GM21515 (cell line): ENCODE measurements around the gene FOXD1.
"Not testable (repeated sequence)": the region's sequence is repeated elsewhere in the genome, so short reads cannot be mapped to it uniquely, and the experiment has no call there.

Experiments
- ATAC-seq: cut with Tn5 transposase; IDR thresholded peaks from one replicate; pipeline ENCODE4 v1.9.1; 2021; ENCODE audit not compliant: unreplicated experiment

Gene FOXD1

DNA sequence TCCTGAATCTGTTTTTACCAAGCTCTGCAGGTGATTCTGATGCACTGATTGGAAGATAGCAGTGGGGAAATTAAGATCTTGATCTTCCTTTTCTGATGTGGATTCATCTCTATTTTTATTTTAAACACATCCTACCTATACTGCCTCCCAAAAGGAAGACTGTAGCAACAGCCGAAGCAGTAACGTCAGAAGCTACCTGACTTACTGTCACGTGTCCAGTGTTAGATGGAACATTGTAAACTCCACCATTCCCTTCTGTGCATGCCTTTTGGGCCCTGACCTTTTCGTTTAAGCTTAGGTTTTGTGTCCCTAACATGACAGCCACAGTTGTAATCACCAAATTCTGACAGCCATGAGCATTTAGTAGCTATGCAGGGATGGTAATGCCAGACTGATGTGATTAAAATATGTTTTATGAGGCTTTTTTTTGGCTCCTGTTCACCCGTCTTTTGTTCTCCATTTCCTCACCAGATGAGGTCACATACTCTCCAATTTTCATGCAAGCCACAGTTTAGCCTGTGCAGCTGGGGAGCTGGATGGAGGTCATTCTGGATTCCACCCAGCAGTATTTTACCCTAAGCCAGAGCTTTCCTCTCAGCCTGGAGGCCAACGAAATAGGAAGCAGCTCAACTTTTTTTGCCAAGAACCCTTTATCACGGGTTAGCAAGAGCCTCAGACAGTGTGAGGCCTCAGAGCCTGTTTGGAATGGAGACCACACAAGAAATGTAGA, 15.6 kb upstream of the FOXD1 start:
- no peak for ATAC-seq

DNA sequence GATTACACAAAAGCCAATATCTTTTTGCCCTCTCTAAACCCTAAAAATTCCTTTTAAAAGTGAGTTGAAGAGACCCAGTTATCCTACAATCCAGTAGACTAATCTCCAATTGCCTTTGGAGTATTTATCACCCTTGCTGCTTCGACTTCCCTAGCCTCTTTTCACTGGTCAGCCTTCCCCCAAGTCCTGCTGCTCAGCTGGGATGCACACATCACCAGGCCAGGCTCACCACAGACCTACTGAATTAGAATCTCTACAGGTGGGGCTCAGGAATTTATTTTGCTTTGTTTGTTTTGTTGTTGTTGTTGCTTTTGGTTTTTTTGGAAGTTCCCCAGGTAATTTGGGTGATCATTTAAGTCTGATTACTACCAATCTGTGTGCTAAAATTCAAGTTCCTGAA, 11.6 kb upstream of the FOXD1 start:
- no peak for ATAC-seq

DNA sequence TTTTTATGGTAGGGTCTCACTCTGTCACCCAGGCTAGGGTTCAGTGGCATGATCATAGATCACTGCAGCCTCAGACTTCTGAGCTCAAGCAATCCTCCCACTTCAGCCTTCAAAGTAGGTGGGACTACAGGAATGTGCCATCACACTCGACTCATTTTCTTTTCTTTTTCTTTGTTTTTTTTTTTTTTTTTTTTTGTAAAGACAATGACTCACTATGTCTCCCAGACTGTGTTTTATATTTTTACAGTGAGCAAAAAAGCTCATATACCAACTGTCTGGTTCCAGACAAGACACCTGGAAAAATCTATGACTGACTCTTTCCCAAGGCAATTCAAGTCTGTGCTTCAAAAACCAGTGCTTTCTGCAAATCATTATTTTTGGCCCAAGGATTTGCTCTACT, 10.8 kb upstream of the FOXD1 start:
- ATAC-seq: no peak

- ATAC-seq: not testable (repeated sequence)
Measured at GRCh38 chr5:73456462-73456861, 7.9 kb upstream of the FOXD1 start.

GRCh38 chr5:73454379-73455036, 5.9 kb upstream of the FOXD1 start:
- no peak for ATAC-seq

DNA sequence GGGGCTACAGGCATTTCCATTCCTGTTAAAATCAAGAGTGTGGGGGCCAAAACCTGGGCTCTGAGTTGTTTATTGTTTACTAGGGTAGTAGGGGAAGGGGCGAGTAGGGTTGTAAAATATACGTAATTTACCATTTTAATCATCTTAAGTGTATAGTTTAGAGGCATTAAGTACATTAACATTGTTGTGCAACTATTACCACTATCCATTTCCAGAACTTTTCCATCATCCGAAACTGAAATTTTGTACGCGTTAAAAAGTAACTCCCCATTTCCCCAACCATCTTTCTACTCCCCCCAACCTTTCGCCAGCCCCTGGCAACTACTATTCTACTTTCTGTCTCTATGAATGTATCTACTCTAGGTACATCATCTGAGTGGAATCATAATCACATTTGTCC, 3.6 kb upstream of the FOXD1 start:
- ATAC-seq: no peak

DNA sequence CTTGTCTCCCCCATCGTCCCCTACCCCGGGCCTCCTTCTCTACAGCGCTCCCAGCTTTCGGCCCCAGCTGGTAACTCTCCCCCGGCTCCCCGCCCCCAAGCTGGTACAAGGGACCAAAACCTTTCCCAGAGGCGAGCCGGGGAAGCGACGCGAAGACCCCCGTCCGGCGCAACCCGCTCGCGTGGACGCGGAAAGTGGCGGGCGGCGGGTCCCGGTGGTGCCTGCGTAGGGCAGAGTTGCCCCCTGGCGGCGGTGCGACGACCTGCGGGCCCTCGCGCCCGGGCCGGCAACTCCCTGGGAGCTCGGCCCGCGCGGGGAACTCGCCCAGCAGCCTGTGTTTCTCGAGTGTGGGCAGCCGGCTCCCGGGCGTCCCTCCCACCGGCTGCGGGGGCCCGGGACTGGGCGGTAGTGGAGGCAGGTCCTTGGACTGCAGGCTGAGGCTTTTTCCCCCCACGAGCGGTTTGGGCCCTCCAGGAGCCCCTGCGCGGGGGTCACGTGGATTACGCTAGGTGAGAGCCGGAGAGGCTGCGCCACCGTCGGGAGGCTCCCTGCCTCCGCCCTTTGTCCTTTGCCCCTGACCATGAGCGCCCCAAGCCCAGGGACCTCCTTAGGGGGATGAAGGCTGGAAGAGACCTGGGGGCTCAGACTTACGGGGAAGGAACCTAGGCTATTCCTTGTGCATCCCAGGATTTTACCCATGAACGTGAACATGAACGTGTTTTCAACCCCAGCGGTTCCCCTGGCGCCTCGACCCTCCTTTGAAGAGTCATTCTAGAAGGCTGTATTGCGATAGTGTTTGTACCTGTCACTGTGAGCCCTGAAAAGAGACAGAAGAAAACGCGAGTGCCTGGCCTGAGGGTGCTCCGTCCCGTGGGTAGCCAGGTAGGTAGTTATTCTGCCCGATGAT, 2.9 kb upstream of the FOXD1 start:
- no peak for ATAC-seq

DNA sequence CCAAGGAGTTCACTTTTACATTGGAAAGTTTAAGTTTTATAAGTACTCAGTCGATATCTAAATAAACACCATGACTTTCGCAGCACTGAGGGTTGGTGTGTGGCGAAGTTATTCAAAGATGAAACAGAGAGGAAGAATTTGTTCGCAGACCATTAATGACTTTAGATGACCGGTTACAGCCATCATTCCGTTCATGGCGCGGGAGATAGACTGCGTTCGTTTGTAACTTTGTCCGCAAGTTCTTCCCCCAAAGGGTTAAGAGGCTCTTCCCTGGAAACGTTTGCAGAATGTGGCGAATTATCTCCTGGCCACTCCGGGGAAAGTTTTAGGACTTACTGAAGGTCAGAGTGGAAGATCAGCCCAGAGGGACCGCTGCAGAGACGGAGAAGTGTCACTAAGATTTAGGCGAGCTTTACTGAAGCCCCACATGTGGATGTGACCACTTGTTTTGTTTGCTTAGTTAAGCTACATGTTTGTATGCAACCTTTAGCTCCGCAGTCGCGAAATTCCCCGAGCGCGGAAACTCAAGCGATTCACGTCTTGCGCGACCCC, 2.2 kb upstream of the FOXD1 start:
- ATAC-seq: no peak

DNA sequence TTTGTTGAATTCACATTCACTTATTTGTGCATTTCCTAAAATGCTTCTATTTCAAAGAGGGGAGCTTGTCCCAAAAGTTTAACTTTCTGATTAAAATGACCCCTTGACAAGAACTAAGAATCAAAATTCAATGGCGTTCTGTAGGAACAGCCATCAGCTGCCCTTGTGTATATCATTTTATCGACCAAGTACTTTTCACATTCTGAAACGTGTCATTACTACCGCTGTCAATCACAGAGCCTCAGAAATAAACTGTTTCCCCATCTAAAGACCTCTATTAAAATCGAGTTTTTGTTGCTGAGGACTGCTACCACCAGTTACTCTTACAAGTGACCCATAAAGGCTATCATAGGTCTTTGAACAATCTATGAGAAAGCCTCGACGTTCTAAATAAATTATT, 1.6 kb upstream of the FOXD1 start:
- ATAC-seq: no peak

GRCh38 chr5:73447530-73448462, 781 bp downstream of the FOXD1 start:
- ATAC-seq: no peak

DNA sequence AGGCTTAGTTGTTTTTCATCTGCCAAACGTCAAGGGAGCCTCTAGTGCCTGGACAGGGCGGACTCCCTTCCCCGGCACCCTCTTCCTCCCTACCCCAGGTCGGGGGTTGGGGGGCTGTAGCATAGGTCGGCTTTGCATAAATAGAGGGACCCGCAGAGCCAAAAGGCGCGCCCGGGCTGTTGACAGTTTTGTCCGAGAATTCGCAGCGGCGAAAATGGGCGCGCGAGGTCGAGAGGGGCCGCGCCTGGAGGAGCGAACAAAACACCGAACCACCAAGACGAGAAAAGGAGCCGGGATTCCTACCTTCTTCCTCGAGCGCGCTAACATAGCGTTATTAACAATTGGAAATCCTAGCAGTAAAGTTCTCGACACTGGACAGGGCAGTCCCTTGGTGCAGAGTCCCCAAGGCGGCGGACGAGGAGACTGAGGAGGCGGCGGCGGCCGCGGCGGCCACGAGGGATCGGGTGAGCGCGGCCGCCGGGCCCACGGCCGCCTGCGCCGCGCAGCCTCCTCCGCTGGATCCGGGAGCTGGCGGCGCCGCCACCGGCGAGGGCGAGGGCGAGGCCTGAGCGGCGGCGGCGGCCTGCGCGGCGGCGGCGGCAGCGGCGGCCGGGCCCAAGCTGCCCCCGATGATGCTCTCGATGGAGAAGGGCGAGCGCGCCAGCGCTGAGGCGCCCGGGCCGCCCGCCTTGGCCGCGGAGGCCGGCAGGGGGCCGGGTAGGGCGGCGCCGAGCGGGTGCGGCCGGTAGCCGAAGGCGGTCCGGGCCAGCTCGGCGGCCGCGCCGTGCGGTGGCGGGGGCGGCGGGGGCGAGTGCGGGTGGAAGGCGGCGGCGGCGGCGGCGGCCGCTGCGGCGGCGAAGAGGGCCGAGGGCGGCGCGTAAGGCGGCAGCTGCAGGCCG, 1.7 kb downstream of the FOXD1 start:
- no peak for ATAC-seq

DNA sequence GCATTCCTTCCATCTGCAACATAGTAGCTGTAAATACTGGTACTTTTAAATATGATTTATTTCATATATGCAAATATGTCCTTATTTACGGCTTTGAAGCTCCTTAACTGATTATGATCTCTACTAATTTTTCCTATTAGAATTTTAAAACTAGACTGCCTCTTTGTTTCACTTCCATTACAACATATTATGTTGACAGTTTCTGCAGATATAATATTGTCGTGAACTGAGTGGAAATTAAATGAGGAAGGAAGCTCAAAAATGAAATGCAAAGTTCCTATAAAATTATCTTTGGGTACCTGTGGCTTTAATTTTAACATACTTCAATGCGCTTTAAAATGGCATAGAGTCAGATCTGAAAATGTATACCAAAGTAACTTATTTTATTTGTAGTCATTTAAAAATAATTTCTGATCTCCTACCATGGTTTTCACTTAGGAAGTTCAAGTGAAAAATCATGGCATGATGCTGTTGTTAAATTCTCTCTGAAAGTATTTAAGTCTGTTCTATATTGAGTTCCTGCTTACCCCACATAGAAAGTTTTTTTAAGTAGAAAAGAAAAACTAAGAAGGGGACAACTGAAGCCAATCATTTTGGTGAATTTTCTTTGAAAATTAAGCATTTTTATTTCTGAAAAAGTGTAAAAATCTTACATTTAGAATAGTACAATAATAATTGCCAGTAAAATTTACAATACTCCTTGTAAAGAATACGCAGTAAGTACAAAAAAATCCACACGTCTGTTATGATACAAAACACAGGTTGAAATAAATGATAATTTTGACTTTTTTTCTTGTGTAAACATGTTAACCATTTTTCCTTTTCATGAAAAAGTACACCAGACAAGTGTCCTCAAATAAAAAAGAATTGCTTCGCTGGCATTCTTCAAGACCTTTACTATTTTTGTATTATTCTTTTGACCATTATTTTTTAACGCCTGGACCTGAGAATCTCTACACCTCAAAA, 2.6 kb downstream of the FOXD1 start:
- no peak for ATAC-seq

DNA sequence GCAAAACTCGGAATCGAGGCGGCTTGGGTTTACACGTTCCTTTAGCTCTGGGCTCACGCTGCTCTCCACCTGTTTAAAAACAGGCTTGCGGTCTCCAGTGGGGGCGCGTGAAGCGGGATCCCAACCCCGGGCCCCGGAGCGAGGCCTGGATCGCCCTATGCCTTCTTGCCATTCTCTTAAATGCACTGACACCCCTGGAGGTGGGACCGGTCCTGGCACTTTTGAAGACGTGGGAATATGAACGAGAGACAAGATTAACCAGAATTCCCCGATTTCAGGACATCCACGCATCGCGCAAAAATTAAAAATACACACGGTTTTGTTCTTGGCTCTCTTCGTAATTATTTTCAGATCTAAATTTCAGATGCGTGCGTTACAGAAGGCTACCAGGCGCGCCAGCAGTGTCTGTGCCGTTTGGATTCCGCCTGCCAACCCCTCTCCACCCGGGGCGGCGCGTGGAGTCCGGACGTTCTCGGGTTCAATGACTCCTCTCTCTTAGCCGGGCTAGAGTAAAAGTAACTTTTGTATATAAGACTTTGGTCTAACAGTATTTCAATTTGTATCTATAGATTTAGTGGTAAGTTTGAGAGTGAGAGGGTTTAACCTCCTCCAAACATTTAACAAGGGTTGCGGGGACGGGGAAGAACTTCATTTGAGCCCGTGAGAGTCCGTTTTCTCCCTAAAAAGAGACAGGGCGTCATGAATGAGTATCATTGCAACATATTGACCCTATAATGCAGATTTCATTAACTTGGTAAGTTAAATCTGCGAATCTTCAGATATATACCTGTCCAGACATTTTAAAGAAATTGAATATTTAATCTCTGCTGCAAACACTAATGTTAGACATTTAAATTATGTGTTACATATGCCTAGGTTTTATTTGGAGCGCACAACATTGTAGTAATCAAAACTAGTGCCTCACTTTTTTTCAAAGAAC, 3.8 kb downstream of the FOXD1 start:
- no peak for ATAC-seq

GRCh38 chr5:73443829-73444498, 4.6 kb downstream of the FOXD1 start:
- ATAC-seq: no peak

GRCh38 chr5:73442996-73443627, 5.5 kb downstream of the FOXD1 start:
- ATAC-seq: no peak

GRCh38 chr5:73442231-73442811, 6.3 kb downstream of the FOXD1 start:
- no peak for ATAC-seq
